Hepatocyte (in vitro differentiated cells): ENCODE measurements around the gene TMEM242. TPM values are rescaled to one million over a fixed set of nuclear protein-coding genes. Genes with fewer than 3 reads are reported as not detected.
A peak's percentile ranks its signal among the peaks of the same experiment; 100 is the strongest.

Experiments used
- DNase-seq: peaks from one replicate; pipeline ENCODE4 v3.0.0-alpha.2; 2016; ENCODE audit warnings: low spot score
- H2AFZ ChIP-seq: fragments of 200-600 bp; sonication (generic); 2 replicates; pipeline ENCODE4 v1.6.0; 2016; ENCODE audit warnings: antibody characterized with exemption, mild to moderate bottlenecking
- H3K27ac ChIP-seq: fragments of 200-600 bp; sonication (generic); 2 replicates; pipeline ENCODE4 v1.5.1; 2016; ENCODE audit warnings: mild to moderate bottlenecking
- H3K27me3 ChIP-seq: fragments of 200-600 bp; sonication (generic); 2 replicates; pipeline ENCODE4 v1.6.1; 2016
- H3K36me3 ChIP-seq: fragments of 200-600 bp; sonication (generic); replicated peaks from 2 replicates; pipeline ENCODE4 v1.5.1; 2016; ENCODE audit warnings: low read depth; ENCODE audit not compliant: insufficient read depth
- H3K4me1 ChIP-seq: fragments of 200-600 bp; sonication (generic); 2 replicates; pipeline ENCODE4 v1.5.1; 2016; ENCODE audit warnings: mild to moderate bottlenecking, moderate library complexity; ENCODE audit not compliant: insufficient read depth
- H3K4me2 ChIP-seq: fragments of 200-600 bp; sonication (generic); 2 replicates; pipeline ENCODE4 v1.6.0; 2016
- H3K4me3 ChIP-seq: fragments of 200-600 bp; sonication (generic); 2 replicates; pipeline ENCODE4 v1.5.1; 2016; ENCODE audit warnings: mild to moderate bottlenecking
- H3K79me2 ChIP-seq: fragments of 200-600 bp; sonication (generic); 2 replicates; pipeline ENCODE4 v1.6.0; 2017; ENCODE audit warnings: mild to moderate bottlenecking
- H3K9me2 ChIP-seq: fragments of 200-600 bp; sonication (generic); replicated peaks from 2 replicates; pipeline ENCODE4 v1.6.0; 2017; ENCODE audit warnings: mild to moderate bottlenecking; ENCODE audit not compliant: insufficient read depth
- H3K9me3 ChIP-seq: fragments of 200-600 bp; sonication (generic); 2 replicates; pipeline ENCODE4 v1.5.1; 2016; ENCODE audit warnings: low read depth, mild to moderate bottlenecking
- H4K20me1 ChIP-seq: fragments of 200-600 bp; sonication (generic); 2 replicates; pipeline ENCODE4 v1.6.0; 2016; ENCODE audit warnings: mild to moderate bottlenecking; ENCODE audit not compliant: insufficient read depth, poor library complexity, severe bottlenecking
- EZH2 ChIP-seq: fragments of 200-600 bp; sonication (generic); IDR thresholded peaks from 2 replicates; pipeline ENCODE4 v1.6.1; 2016; ENCODE audit warnings: antibody characterized with exemption, mild to moderate bottlenecking, borderline replicate concordance
- EZH2phosphoT487 ChIP-seq: fragments of 200-600 bp; sonication (generic); IDR thresholded peaks from one replicate; pipeline ENCODE4 v1.6.1; 2018; ENCODE audit warnings: antibody characterized with exemption, mild to moderate bottlenecking, low read depth, moderate library complexity; ENCODE audit not compliant: unreplicated experiment, severe bottlenecking
- WGBS: methylation state at CpG from one replicate; pipeline ENCODE4 v1.1.6; 2016; ENCODE audit warnings: low lambda C conversion rate; ENCODE audit errors: missing lambda C conversion rate; 5-methylcytosine and 5-hydroxymethylcytosine counted together
- polyA plus RNA-seq: library from polyadenylated mRNA; unstranded; fragments of >200 nt; fragmentation: Nextera tagmentation; extraction: Ambion mirVana; gene quantifications from 2 replicates; pipeline ENCODE4 v1.2.1, GENCODE V29; 2016
- total RNA-seq: library from RNA; depleted of rRNA; stranded (reverse); fragments of >200 nt; gene quantifications from 2 replicates; pipeline ENCODE4 v1.2.3, GENCODE V29; 2014
- TF ChIP-seq, protein P1 (sequence below): fragments of 200-600 bp; sonication (generic); IDR thresholded peaks from 2 replicates; pipeline ENCODE4 v1.5.1; 2016; ENCODE audit warnings: antibody characterized with exemption, mild to moderate bottlenecking; ENCODE audit not compliant: poor library complexity

TMEM242 gene
- total and polyA plus RNA-seq, 2 experiments from 2014 or later, result 9.0 to 13.7 TPM

DNA sequence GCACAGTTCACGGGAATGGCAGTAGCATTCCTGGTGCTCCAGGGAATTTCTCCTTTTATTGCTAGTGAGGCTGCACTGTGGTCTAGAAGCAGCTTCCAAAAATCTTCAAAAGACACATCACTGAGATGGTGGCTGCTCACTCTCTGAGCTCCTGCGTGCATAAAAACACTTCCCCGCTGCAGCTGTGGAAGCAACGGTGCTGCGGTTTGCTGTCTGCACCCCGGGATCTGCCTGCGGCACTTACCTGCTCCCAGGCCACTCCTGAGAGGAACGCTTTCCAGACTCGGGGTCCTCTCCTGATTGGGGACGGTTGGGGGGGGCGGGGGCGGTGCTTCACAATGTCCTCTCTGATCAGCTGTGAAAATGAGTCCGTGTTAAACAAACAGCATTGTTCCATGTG is 77.9 kb downstream of the TMEM242 start:
- Histone ChIP-seq H3K4me3 (no peak overlapping the region), H3K27ac (no peak overlapping the region), H3K4me2 (no peak overlapping the region), H3K79me2 (no peaks in the 10 kb centered on the region), H3K4me1 (peaks cover 18% of the 10 kb centered on the region), H4K20me1 (no peaks in the 10 kb centered on the region), H3K9me3 (no peaks in the 10 kb centered on the region), H3K9me2 (no peaks in the 10 kb centered on the region), H2AFZ (no peak overlapping the region), H3K27me3 (no peaks in the 10 kb centered on the region), H3K36me3 (no peaks in the 10 kb centered on the region)
- DNase-seq, result no peak
- TF ChIP-seq, protein P1, sequence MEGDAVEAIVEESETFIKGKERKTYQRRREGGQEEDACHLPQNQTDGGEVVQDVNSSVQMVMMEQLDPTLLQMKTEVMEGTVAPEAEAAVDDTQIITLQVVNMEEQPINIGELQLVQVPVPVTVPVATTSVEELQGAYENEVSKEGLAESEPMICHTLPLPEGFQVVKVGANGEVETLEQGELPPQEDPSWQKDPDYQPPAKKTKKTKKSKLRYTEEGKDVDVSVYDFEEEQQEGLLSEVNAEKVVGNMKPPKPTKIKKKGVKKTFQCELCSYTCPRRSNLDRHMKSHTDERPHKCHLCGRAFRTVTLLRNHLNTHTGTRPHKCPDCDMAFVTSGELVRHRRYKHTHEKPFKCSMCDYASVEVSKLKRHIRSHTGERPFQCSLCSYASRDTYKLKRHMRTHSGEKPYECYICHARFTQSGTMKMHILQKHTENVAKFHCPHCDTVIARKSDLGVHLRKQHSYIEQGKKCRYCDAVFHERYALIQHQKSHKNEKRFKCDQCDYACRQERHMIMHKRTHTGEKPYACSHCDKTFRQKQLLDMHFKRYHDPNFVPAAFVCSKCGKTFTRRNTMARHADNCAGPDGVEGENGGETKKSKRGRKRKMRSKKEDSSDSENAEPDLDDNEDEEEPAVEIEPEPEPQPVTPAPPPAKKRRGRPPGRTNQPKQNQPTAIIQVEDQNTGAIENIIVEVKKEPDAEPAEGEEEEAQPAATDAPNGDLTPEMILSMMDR, result no peak
- no peak for TF ChIP-seq EZH2phosphoT487
- no peak for TF ChIP-seq EZH2
- WGBS, result 64% methylated on average over 13 of the region's 13 CpGs

DNA sequence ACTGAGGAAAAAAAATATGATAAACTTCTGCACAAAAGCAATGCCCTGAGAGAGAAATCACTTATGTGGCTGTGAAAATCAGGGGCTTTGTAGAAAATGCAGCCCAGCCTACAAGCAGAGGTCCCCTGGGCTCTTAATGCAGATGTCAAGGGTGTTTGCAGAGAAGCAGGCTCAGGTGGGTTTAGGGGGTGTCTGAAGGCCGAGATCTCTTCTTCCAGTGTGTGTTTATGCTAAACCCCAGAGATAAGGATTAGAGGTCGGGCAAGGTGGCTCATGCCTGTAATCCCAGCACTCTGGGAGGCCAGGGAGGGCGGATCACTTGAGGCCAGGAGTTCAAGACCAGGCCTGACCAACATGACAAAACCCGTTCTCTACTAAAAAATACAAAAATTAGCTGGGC is 78.5 kb downstream of the TMEM242 start:
- Histone ChIP-seq H2AFZ (no peak overlapping the region), H4K20me1 (no peaks in the 10 kb centered on the region), H3K4me1 (peaks cover 18% of the 10 kb centered on the region), H3K4me2 (no peak overlapping the region), H3K27me3 (no peaks in the 10 kb centered on the region), H3K9me2 (no peaks in the 10 kb centered on the region), H3K4me3 (no peak overlapping the region), H3K9me3 (no peaks in the 10 kb centered on the region), H3K27ac (no peak overlapping the region), H3K36me3 (no peaks in the 10 kb centered on the region), H3K79me2 (no peaks in the 10 kb centered on the region)
- 47% methylated on average over 4 of the region's 4 CpGs for WGBS
- DNase-seq, result no peak
- no peak for TF ChIP-seq EZH2phosphoT487
- TF ChIP-seq, protein P1, result no peak
- TF ChIP-seq EZH2, result no peak

DNA sequence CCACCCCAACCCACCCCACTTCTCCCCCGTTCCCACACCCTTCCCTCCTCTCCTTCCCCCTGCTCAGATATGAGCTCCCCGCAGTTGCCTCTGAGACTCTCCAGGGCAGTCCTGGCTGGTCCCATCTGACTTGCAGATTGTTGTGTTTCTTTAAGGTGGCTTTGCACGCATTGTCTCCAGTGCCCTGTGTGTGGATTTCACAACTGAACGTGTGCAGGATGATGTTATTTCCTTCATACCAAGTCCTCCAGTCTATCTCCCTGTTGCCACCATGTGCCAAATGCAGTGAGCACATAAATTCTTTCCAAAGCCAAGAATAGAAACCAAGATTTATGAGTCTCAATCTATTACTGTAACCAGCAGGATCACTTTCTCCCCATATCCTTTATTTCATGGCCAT is 79.1 kb downstream of the TMEM242 start:
- Histone ChIP-seq H2AFZ (no peak overlapping the region), H4K20me1 (no peaks in the 10 kb centered on the region), H3K27me3 (no peaks in the 10 kb centered on the region), H3K9me2 (no peaks in the 10 kb centered on the region), H3K79me2 (no peaks in the 10 kb centered on the region), H3K4me3 (no peak overlapping the region), H3K4me2 (no peak overlapping the region), H3K4me1 (peaks cover 18% of the 10 kb centered on the region), H3K27ac (no peak overlapping the region), H3K36me3 (no peaks in the 10 kb centered on the region), H3K9me3 (no peaks in the 10 kb centered on the region)
- no peak for TF ChIP-seq EZH2
- TF ChIP-seq, protein P1, result no peak
- no peak for TF ChIP-seq EZH2phosphoT487
- WGBS, result 48% methylated on average over 4 of the region's 4 CpGs
- peak; percentile 53 for DNase-seq

DNA sequence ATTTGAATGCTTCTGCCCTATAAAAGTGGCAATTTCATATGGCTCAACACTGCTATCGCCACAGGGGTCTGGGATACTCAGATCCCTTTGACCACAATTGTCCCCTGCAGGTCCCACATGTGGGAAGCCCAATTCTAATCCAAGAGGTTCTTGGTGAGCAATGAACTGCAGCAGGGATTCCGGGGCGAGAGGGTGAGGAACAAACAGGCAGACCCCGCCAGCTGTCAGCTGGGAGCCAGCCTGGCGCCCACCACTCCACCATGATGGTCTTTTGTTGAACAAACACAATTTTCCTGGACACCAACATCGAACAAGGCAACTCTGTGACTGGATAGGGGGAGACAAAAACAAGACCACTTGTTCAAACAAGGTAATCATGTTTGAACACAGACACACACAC is 80.5 kb downstream of the TMEM242 start:
- Histone ChIP-seq H2AFZ (no peak overlapping the region), H3K79me2 (no peaks in the 10 kb centered on the region), H4K20me1 (no peaks in the 10 kb centered on the region), H3K4me1 (peaks cover 18% of the 10 kb centered on the region), H3K9me2 (no peaks in the 10 kb centered on the region), H3K4me3 (no peak overlapping the region), H3K9me3 (no peaks in the 10 kb centered on the region), H3K27me3 (no peaks in the 10 kb centered on the region), H3K36me3 (no peaks in the 10 kb centered on the region), H3K4me2 (no peak overlapping the region), H3K27ac (no peak overlapping the region)
- 93% methylated on average over 6 of the region's 6 CpGs for whole genome bisulfite sequencing
- DNase-seq, result no peak
- no peak for TF ChIP-seq EZH2phosphoT487
- TF ChIP-seq, protein P1, result no peak
- no peak for TF ChIP-seq EZH2
